Heart right ventricle (tissue), 16 donors: ENCODE measurements around the gene MLH1. TPM values are rescaled to one million over a fixed set of nuclear protein-coding genes. Genes with fewer than 3 reads are reported as not detected.

Experiments used
- ATAC-seq, 8 donors: fragments of 200-7000 bp; cut with Tn5 transposase; one replicate each; pipeline ENCODE4 v1.9.1; 2020; ENCODE audit warnings: mild to moderate bottlenecking in 8 of 8, moderate library complexity in 8 of 8, moderate number of reproducible peaks in 1 of 8
- DNase-seq, 2 donors: peaks; one replicate each; pipeline ENCODE4 v3.0.0-alpha.2; 2020
- H3K27ac ChIP-seq, 10 donors: fragments of 200-600 bp; sonication (generic) in 2 of 10; one replicate each; pipeline versions ENCODE4 v1.5.0 to v1.8.0; 2020 to 2022; ENCODE audit warnings: mild to moderate bottlenecking in 3 of 10
- H3K27me3 ChIP-seq, 7 donors: fragments of 200-600 bp; one replicate each; pipeline ENCODE4 v1.8.0; 2021 to 2022; ENCODE audit warnings: mild to moderate bottlenecking in 2 of 7
- H3K36me3 ChIP-seq, 9 donors: fragments of 200-600 bp; sonication (generic) in 1 of 9; one replicate each; pipeline versions ENCODE4 v1.5.0 to v1.8.0; 2020 to 2022; ENCODE audit warnings: mild to moderate bottlenecking in 2 of 9
- H3K4me1 ChIP-seq, 9 donors: fragments of 200-600 bp; sonication (generic) in 1 of 9; one replicate each; pipeline versions ENCODE4 v1.5.0 to v1.8.0; 2020 to 2022; ENCODE audit warnings: mild to moderate bottlenecking in 4 of 9
- H3K4me3 ChIP-seq, 10 donors: fragments of 200-600 bp; sonication (generic) in 2 of 10; one replicate each; pipeline versions ENCODE4 v1.5.0 to v1.8.0; 2020 to 2022; ENCODE audit warnings: mild to moderate bottlenecking in 7 of 10, moderate library complexity in 2 of 10
- H3K9me3 ChIP-seq, 11 donors: fragments of 200-600 bp in 10 of 11; sonication (generic) in 2 of 11; one replicate each; pipeline versions ENCODE4 v1.5.0 to v1.8.0; 2013 to 2022; ENCODE audit warnings: mild to moderate bottlenecking in 2 of 11, control low read depth in 1 of 11, moderate library complexity in 1 of 11
- WGBS, 2 donors: extraction: QIAGEN DNeasy Blood & Tissue Kit; methylation state at CpG; one replicate each; pipeline ENCODE4 v1.1.7; 2013; ENCODE audit warnings: inconsistent platforms in 1 of 2; 5-methylcytosine and 5-hydroxymethylcytosine counted together
- intact Hi-C, 10 donors: fragments of 100-400 bp; cut with DNase I; formaldehyde crosslinking; loops; one replicate each; pipeline versions ENCODE4 v1.11.1 to v1.14.2; 2022
- polyA plus RNA-seq, 2 donors: library from polyadenylated mRNA; stranded (reverse); fragments of 200-250 nt; gene quantifications; one replicate each; pipeline ENCODE4 v1.2.3, GENCODE V29; 2013
- total RNA-seq, 10 donors: library from RNA; stranded (reverse); fragmentation: NEBNext Ultra II Directional in 3 of 10; extraction: Animal tissue kit (Norgen Biotek cat#: 25700) in 3 of 10; gene quantifications; one replicate each; pipeline versions ENCODE4 v1.2.1 to v1.2.4, GENCODE V29; 2021 to 2023
- TF ChIP-seq, protein P1 (sequence below), 9 donors: fragments of 200-600 bp; sonication (generic) in 2 of 9; IDR thresholded peaks; one replicate each; pipeline versions ENCODE4 v1.5.0 to v1.8.0; 2021 to 2022; ENCODE audit warnings: antibody characterized with exemption in 9 of 9, mild to moderate bottlenecking in 5 of 9, moderate library complexity in 1 of 9
- donor health status: Arrhythmogenic right ventricular cardiomyopathy.
- donor health status: ischemic (EF 13 %, LVEDD 7.1; RV severe dilation, severe dysfunction).
- donor health status: healthy with polysubstance abuse.
- donor health status: DM: no; HTN: yes; CAD: no.
- donor health status: DM: no; HTN: no; CAD: no.
- donor health status: ischemic (EF 25% LVEDD 6.9; RV normal size, moderate dysfunction).
- donor health status: ischemic (EF 25% LVEDD 5.7; RV mildly dilated, moderate dysfunction).
- donor health status: healthy.
- donor health status: DM: yes; HTN: yes; CAD: no.
- donor health status: Ischemic cardiomyopathy.
- donor health status: ischemic (EF 35%, LVEDD 5.7; RV mildly dilated, moderate dysfunction).
- donor health status: nonischemic (EF 11% LVEDD 7.7; RV severe dilation, severe dysfunction).
- donor health status: DM: yes; HTN: yes; CAD: no.
- donor health status: PGD.
- donor health status: ischemic (EF 29% LVEDD 5.4; RV normal size, mild dysfunction).
- donor health status: nonischemic (EF 23%, LVEDD 6.1; RV moderate dilation, normal function).

The MLH1 gene
- total and polyA plus RNA-seq, 12 donors = 26.0 to 61.7 (median 51.7) TPM

- Histone ChIP-seq H3K36me3 (peaks cover 0 to 57% (median 14%) of the 10 kb centered on the region in 9 donors), H3K27ac (peak overlapping the region in 9 of 10 donors; percentile 89 to 99 (median 98)), H3K27me3 (no peaks in the 10 kb centered on the region), H3K9me3 (no peaks in the 10 kb centered on the region), H3K4me1 (peaks cover 2 to 66% (median 56%) of the 10 kb centered on the region in 9 donors), H3K4me3 (peak overlapping the region; percentile 55 to 87 (median 72))
- DNase-seq (no peak), ATAC-seq (no peak)
- intact Hi-C loops = loop anchor here in 2 of 10 donors (5.0 to 10.0 kb wide), 2 partner anchors 181 to 224 kb away; partner anchors contain the start of gene LRRFIP2 (in 1 of the 2)
- TF ChIP-seq, protein P1, sequence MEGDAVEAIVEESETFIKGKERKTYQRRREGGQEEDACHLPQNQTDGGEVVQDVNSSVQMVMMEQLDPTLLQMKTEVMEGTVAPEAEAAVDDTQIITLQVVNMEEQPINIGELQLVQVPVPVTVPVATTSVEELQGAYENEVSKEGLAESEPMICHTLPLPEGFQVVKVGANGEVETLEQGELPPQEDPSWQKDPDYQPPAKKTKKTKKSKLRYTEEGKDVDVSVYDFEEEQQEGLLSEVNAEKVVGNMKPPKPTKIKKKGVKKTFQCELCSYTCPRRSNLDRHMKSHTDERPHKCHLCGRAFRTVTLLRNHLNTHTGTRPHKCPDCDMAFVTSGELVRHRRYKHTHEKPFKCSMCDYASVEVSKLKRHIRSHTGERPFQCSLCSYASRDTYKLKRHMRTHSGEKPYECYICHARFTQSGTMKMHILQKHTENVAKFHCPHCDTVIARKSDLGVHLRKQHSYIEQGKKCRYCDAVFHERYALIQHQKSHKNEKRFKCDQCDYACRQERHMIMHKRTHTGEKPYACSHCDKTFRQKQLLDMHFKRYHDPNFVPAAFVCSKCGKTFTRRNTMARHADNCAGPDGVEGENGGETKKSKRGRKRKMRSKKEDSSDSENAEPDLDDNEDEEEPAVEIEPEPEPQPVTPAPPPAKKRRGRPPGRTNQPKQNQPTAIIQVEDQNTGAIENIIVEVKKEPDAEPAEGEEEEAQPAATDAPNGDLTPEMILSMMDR (IDR thresholded peaks at IDR 0.05) = no peak
- WGBS, 2 donors = 33 to 56% methylated on average over 3 of the region's 3 CpGs
These were observed 2.2 kb upstream of the MLH1 start for GRCh38 chr3:36991147-36991546.

DNA sequence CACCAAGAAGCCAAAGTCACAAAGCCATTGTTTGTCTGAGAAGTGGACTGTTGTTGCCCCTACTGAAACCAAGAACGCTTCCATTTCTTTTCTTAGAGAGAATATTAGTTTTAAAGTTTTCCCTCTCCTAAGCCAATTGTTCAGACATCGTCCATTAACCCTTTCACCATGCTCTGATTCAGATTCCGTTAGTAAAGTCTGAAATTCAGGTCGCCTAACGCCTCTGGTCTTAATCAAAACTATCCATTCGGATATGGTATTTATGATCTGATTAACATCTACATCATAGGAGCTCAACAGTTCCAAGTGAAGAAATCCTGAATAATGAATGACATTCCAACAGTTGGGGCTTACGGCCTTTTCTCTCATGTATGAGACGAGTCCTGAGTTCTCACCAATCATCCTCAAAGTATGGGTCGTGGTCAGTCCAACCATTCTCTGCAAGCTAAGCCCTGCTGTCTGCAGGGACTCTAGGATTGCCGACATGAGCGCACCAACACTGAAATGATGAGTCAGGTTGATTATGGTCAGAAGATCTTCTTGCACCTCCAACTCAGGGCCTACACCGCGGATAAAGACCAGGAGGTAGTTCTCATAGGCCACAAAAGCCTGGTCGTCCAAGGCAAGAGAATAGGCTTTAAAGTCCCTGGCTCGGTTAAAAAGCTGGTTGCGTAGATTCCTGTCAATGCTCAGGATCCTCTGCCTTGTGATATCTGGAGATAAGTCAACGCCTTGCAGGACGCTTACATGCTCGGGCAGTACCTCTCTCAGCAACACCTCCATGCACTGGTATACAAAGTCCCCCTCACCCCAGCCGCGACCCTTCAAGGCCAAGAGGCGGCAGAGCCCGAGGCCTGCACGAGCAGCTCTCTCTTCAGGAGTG is 1.2 kb upstream of the MLH1 start:
- TF ChIP-seq, protein P1 (IDR thresholded peaks at IDR 0.05) = no peak
- intact Hi-C loops = loop anchor here in 3 of 10 donors (1.0 to 10.0 kb wide), 5 partner anchors 23 to 223 kb away; partner anchors contain the start of gene LRRFIP2 (in 1 of the 3)
- Histone ChIP-seq H3K36me3 (peaks cover 0 to 57% (median 20%) of the 10 kb centered on the region in 9 donors), H3K9me3 (no peaks in the 10 kb centered on the region), H3K27ac (peak overlapping the region; percentile 86 to 99 (median 98)), H3K27me3 (no peaks in the 10 kb centered on the region), H3K4me1 (peaks cover 2 to 76% (median 60%) of the 10 kb centered on the region in 9 donors), H3K4me3 (peak overlapping the region; percentile 55 to 87 (median 72))
- peak in 1 of 8 donors; percentile 1 for ATAC-seq
- WGBS, 2 donors = 5 to 12% methylated on average over 24 of the region's 24 CpGs
- no peak for DNase-seq

DNA sequence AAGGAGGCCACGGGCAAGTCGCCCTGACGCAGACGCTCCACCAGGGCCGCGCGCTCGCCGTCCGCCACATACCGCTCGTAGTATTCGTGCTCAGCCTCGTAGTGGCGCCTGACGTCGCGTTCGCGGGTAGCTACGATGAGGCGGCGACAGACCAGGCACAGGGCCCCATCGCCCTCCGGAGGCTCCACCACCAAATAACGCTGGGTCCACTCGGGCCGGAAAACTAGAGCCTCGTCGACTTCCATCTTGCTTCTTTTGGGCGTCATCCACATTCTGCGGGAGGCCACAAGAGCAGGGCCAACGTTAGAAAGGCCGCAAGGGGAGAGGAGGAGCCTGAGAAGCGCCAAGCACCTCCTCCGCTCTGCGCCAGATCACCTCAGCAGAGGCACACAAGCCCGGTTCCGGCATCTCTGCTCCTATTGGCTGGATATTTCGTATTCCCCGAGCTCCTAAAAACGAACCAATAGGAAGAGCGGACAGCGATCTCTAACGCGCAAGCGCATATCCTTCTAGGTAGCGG is 452 bp upstream of the MLH1 start, which contains the start of gene EPM2AIP1:
Gene EPM2AIP1, minus strand, starts transcription at position 326 of the 520 bp plus-strand sequence. Its CDS starts 54 bp downstream, at position 272.
- intact Hi-C loops = loop anchor here in 3 of 10 donors (1.0 to 10.0 kb wide), 5 partner anchors 22 to 222 kb away; partner anchors contain the start of gene LRRFIP2 (in 1 of the 3)
- DNase-seq (peak in 1 of 2 donors; percentile 92), ATAC-seq (peak; percentile 93 to 96 (median 95))
- Histone ChIP-seq H3K27ac (peak within 1 kb of the TSS; percentile 89 to 99 (median 98)), H3K9me3 (no peaks in the 10 kb centered on the region), H3K36me3 (peaks cover 0 to 57% (median 18%) of the 10 kb centered on the region in 9 donors), H3K4me1 (peaks cover 2 to 71% (median 57%) of the 10 kb centered on the region in 9 donors), H3K27me3 (no peaks in the 10 kb centered on the region), H3K4me3 (peak within 1 kb of the TSS; percentile 55 to 87 (median 72))
- 0% methylated on average over 48 of the region's 48 CpGs for WGBS, 2 donors
- TF ChIP-seq, protein P1 (IDR thresholded peaks at IDR 0.05) = peak in 7 of 9 donors; percentile 14 to 60 (median 40)

- WGBS, 2 donors = 49 to 67% methylated on average over 2 of the region's 2 CpGs
- DNase-seq (peak; percentile 71 to 81), ATAC-seq (peak; percentile 62 to 84 (median 80))
These were observed 21.3 kb downstream of the MLH1 start for GRCh38 chr3:37014620-37015019.

More at GRCh38 chr3:37014620-37015019, 21.3 kb downstream of the MLH1 start:
- TF ChIP-seq, protein P1 (IDR thresholded peaks at IDR 0.05) = no peak
- Histone ChIP-seq H3K27me3 (no peaks in the 10 kb centered on the region), H3K4me3 (no peak overlapping the region), H3K27ac (peak overlapping the region; percentile 42 to 95 (median 80)), H3K4me1 (peaks cover 0 to 44% (median 5%) of the 10 kb centered on the region in 9 donors), H3K9me3 (no peaks in the 10 kb centered on the region), H3K36me3 (peaks cover 0 to 98% (median 32%) of the 10 kb centered on the region in 9 donors)
- intact Hi-C loops = loop anchor here in 3 of 10 donors (2.0 to 5.0 kb wide), 2 partner anchors 22 to 38 kb away; partner anchors contain the start of genes EPM2AIP1 (in 1 of the 3) and MLH1 (in 1 of the 3)
